ENCODE results near the gene FKBP5. TPM values are rescaled to one million over a fixed set of nuclear protein-coding genes. Genes with fewer than 3 reads are reported as not detected.

The FKBP5 gene
- total RNA-seq, 3 donors from 2014 or later (not counting 1 experiment from before 2014, with no cell fraction given), result 15.5 to 30.2 (median 27.3) TPM

DNA sequence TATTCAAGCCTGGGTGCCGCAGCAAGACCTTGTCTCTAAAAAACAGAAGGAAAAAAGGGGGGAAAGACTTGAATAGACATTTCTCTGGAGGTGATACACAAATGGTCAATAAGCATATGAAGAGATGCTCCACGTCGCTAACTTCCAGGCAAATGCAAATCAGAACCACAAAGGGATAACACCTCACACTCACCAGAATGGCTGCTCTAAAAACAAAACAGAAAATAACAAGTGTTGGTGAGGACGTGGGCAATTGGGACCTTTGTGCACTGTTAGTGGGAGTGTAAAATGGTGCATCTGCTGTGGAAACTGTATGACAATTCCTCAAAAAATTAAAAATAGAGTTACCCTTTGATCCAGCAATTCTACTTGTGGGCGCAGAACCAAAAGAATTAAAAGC, 127.6 kb downstream of the FKBP5 start:
- H3K4me1 ChIP-seq (ENCODE audit: control insufficient read depth, insufficient read depth, low read length), result no peaks in the 10 kb centered on the region
- no peaks in the 10 kb centered on the region for H3K9me3 Mint-ChIP-seq
- H3K27ac ChIP-seq (ENCODE audit: low read length), result no peak overlapping the region
- no peaks in the 10 kb centered on the region for H3K36me3 Mint-ChIP-seq
- H3K4me3 ChIP-seq (ENCODE audit: low read length), result no peak overlapping the region
- H3K4me3 Mint-ChIP-seq, result no peak overlapping the region
- 92% methylated on average over 2 of the region's 5 CpGs for WGBS (ENCODE audit: insufficient coverage)
- TF ChIP-seq, protein P1, sequence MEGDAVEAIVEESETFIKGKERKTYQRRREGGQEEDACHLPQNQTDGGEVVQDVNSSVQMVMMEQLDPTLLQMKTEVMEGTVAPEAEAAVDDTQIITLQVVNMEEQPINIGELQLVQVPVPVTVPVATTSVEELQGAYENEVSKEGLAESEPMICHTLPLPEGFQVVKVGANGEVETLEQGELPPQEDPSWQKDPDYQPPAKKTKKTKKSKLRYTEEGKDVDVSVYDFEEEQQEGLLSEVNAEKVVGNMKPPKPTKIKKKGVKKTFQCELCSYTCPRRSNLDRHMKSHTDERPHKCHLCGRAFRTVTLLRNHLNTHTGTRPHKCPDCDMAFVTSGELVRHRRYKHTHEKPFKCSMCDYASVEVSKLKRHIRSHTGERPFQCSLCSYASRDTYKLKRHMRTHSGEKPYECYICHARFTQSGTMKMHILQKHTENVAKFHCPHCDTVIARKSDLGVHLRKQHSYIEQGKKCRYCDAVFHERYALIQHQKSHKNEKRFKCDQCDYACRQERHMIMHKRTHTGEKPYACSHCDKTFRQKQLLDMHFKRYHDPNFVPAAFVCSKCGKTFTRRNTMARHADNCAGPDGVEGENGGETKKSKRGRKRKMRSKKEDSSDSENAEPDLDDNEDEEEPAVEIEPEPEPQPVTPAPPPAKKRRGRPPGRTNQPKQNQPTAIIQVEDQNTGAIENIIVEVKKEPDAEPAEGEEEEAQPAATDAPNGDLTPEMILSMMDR (IDR thresholded peaks at IDR 0.05), result no peak
- H3K27me3 ChIP-seq (ENCODE audit: control insufficient read depth, insufficient read depth, low read length), result no peaks in the 10 kb centered on the region
- DNase-seq, result no peak
- no peaks in the 10 kb centered on the region for H3K9me3 ChIP-seq (ENCODE audit: control insufficient read depth, insufficient read depth, low read length)
- no peak for ATAC-seq
- H3K4me1 Mint-ChIP-seq, result no peaks in the 10 kb centered on the region
- H3K27ac Mint-ChIP-seq, result no peak overlapping the region
- peaks cover 8 to 9% of the 10 kb centered on the region in 2 donors for H3K27me3 Mint-ChIP-seq (ENCODE audit: low read depth in 2 of 2)
- H3K36me3 ChIP-seq (ENCODE audit: control insufficient read depth, insufficient read depth, low read length), result no peaks in the 10 kb centered on the region
- intact Hi-C loops (cut with micrococcal nuclease), result no loop called here

DNA sequence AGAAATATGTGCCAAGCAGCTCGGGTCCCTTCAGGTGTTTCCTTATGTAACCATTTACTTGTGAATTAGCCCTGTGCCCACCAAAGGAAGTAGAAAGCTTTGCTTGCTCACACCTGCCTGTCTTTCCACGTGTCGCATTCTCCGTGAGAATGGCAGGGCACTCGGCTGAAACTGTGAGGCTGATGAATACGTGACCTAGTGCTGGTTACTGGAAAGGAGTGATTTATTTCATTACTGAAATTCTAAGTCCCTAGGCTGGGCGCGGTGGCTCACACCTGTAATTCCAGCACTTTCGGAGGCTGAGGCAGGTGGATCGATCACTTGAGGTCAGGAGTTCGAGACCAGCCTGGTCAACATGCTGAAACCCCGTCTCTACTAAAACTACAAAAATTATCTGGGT, 130.1 kb downstream of the FKBP5 start:
- Histone ChIP-seq H3K9me3 (ENCODE audit: control insufficient read depth, insufficient read depth, low read length) (no peaks in the 10 kb centered on the region), H3K27ac (ENCODE audit: low read length) (no peak overlapping the region), H3K27me3 (ENCODE audit: control insufficient read depth, insufficient read depth, low read length) (no peaks in the 10 kb centered on the region), H3K4me3 (ENCODE audit: low read length) (no peak overlapping the region), H3K4me1 (ENCODE audit: control insufficient read depth, insufficient read depth, low read length) (no peaks in the 10 kb centered on the region), H3K36me3 (ENCODE audit: control insufficient read depth, insufficient read depth, low read length) (no peaks in the 10 kb centered on the region)
- H3K36me3 Mint-ChIP-seq, result no peaks in the 10 kb centered on the region
- ATAC-seq, result no peak
- DNase-seq, result no peak
- intact Hi-C loops (cut with micrococcal nuclease), result no loop called here
- TF ChIP-seq, protein P1 (IDR thresholded peaks at IDR 0.05), result no peak
- H3K4me1 Mint-ChIP-seq, result no peaks in the 10 kb centered on the region
- H3K4me3 Mint-ChIP-seq, result no peak overlapping the region
- no peak overlapping the region for H3K27ac Mint-ChIP-seq
- H3K9me3 Mint-ChIP-seq, result no peaks in the 10 kb centered on the region
- WGBS (ENCODE audit: insufficient coverage), result 80% methylated on average over 12 of the region's 12 CpGs
- peaks cover 4 to 5% of the 10 kb centered on the region in 2 donors for H3K27me3 Mint-ChIP-seq (ENCODE audit: low read depth in 2 of 2)

DNA sequence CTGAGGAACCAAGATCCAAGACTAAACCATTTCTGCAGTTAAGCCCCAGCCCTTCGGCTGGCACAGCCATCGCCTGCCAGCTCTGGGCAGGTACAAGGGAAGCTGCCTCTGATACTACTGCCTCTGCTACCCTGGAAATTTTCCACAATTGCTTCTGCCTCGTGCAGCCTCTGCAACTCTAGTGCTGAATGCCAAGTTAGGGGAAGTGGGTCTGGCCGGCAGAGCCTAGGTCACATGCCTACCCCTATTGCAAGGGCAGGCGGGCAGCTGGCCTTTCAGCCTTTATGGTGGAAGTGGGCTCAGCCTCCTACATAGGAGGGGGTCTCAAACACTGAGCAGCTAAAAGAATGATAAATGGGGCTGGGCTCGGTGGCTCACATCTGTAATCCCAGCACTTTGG, 131.5 kb downstream of the FKBP5 start:
- DNase-seq (no peak), ATAC-seq (no peak)
- peaks cover 0 to 2% of the 10 kb centered on the region in 2 donors for H3K27me3 Mint-ChIP-seq (ENCODE audit: low read depth in 2 of 2)
- Histone ChIP-seq H3K4me1 (ENCODE audit: control insufficient read depth, insufficient read depth, low read length) (no peaks in the 10 kb centered on the region), H3K9me3 (ENCODE audit: control insufficient read depth, insufficient read depth, low read length) (no peaks in the 10 kb centered on the region), H3K4me3 (ENCODE audit: low read length) (no peak overlapping the region), H3K27me3 (ENCODE audit: control insufficient read depth, insufficient read depth, low read length) (no peaks in the 10 kb centered on the region), H3K27ac (ENCODE audit: low read length) (no peak overlapping the region), H3K36me3 (ENCODE audit: control insufficient read depth, insufficient read depth, low read length) (no peaks in the 10 kb centered on the region)
- H3K4me1 Mint-ChIP-seq, result no peaks in the 10 kb centered on the region
- no peaks in the 10 kb centered on the region for H3K9me3 Mint-ChIP-seq
- 69% methylated on average over 6 of the region's 6 CpGs for WGBS (ENCODE audit: insufficient coverage)
- TF ChIP-seq, protein P1 (IDR thresholded peaks at IDR 0.05), result no peak
- no peak overlapping the region for H3K27ac Mint-ChIP-seq
- no peaks in the 10 kb centered on the region for H3K36me3 Mint-ChIP-seq
- intact Hi-C loops (cut with micrococcal nuclease), result no loop called here
- no peak overlapping the region for H3K4me3 Mint-ChIP-seq

DNA sequence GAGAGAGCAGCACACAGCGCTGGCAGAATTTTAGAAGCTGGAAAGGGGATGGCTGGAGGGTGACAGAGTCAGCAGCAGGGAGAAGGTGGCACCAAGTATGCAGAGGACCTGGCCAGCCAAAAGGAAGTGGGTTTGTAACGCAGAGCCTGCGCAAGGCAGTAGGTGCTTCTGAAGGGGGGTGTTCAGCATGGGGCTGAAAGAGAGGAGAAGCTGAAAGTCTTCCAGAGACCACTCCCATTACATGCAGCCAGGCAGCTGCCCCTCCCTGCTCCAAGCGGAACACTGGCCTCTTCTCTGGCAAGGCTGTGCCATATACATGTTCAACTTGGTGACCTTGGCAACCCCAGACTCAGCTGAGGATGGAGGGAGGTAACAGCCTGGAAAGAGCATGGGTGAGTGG, 133.9 kb downstream of the FKBP5 start:
- H3K4me3 ChIP-seq (ENCODE audit: low read length), result no peak overlapping the region
- 74% methylated on average over 4 of the region's 4 CpGs for WGBS (ENCODE audit: insufficient coverage)
- Mint-ChIP-seq H3K4me3 (no peak overlapping the region), H3K27me3 (ENCODE audit: low read depth in 2 of 2) (no peaks in the 10 kb centered on the region), H3K9me3 (peaks cover 2 to 6% of the 10 kb centered on the region in 2 donors), H3K4me1 (peaks cover 0 to 6% of the 10 kb centered on the region in 2 donors), H3K27ac (no peak overlapping the region), H3K36me3 (peaks cover 5% of the 10 kb centered on the region)
- no peak overlapping the region for H3K27ac ChIP-seq (ENCODE audit: low read length)
- no peaks in the 10 kb centered on the region for H3K4me1 ChIP-seq (ENCODE audit: control insufficient read depth, insufficient read depth, low read length)
- TF ChIP-seq, protein P1 (IDR thresholded peaks at IDR 0.05), result no peak
- H3K27me3 ChIP-seq (ENCODE audit: control insufficient read depth, insufficient read depth, low read length), result no peaks in the 10 kb centered on the region
- peaks cover 11% of the 10 kb centered on the region for H3K9me3 ChIP-seq (ENCODE audit: control insufficient read depth, insufficient read depth, low read length)
- ATAC-seq (no peak), DNase-seq (no peak)
- intact Hi-C loops (cut with micrococcal nuclease), result no loop called here
- H3K36me3 ChIP-seq (ENCODE audit: control insufficient read depth, insufficient read depth, low read length), result no peaks in the 10 kb centered on the region
